Epithelial cell of proximal tubule (primary cell): Measurements from ENCODE around the gene PRDM16. TPM values are rescaled to one million over a fixed set of nuclear protein-coding genes. Genes with fewer than 3 reads are reported as not detected.

Experiments
- DNase-seq: peaks from one replicate; pipeline ENCODE4 v3.0.0-alpha.2; 2011; ENCODE audit warnings: low read depth
- H3K4me3 ChIP-seq: 2 replicates; pipeline ENCODE4 v1.5.1; 2011; ENCODE audit warnings: low read depth, mild to moderate bottlenecking, low read length
- CTCF ChIP-seq: conservative IDR thresholded peaks from 2 replicates; pipeline ENCODE4 v1.5.1; 2012; ENCODE audit warnings: low read depth, mild to moderate bottlenecking, low read length
- total RNA-seq: library from RNA; depleted of rRNA; stranded (reverse); fragments of >200 nt; gene quantifications from 2 replicates; pipeline ENCODE4 v1.2.3, GENCODE V29; 2015

Gene PRDM16
- total RNA-seq, 1 donor from 2014 or later: 0.06 TPM

GRCh38 chr1:3342960-3343359 is 274.0 kb downstream of the PRDM16 start:
- DNase-seq: no peak

GRCh38 chr1:3344395-3344794 is 275.4 kb downstream of the PRDM16 start:
- no peak for DNase-seq
- H3K4me3 ChIP-seq: no peak overlapping the region
- no peak for TF ChIP-seq CTCF

More at GRCh38 chr1:3342960-3343359, 274.0 kb downstream of the PRDM16 start:
- no peak overlapping the region for H3K4me3 ChIP-seq
- TF ChIP-seq CTCF: no peak

- no peak for TF ChIP-seq CTCF
- no peak overlapping the region for H3K4me3 ChIP-seq
- no peak for DNase-seq
Observed at GRCh38 chr1:3345792-3346191, 276.8 kb downstream of the PRDM16 start.

GRCh38 chr1:3346478-3346877 is 277.5 kb downstream of the PRDM16 start:
- no peak overlapping the region for H3K4me3 ChIP-seq
- no peak for DNase-seq
- TF ChIP-seq CTCF: no peak

- no peak for TF ChIP-seq CTCF
- DNase-seq: no peak
- no peak overlapping the region for H3K4me3 ChIP-seq
Observed at GRCh38 chr1:3347257-3348020, 278.4 kb downstream of the PRDM16 start.

GRCh38 chr1:3348196-3348865 is 279.3 kb downstream of the PRDM16 start:
- TF ChIP-seq CTCF: no peak
- DNase-seq: no peak
- no peak overlapping the region for H3K4me3 ChIP-seq
